ENCODE data around the gene SPEM2.

- TF ChIP-seq CTCF (conservative IDR thresholded peaks at IDR 0.05) (no peak), ZFX (IDR thresholded peaks at IDR 0.05) (no peak)
Observed at GRCh38 chr17:7475764-7476422, 50.5 kb downstream of the SPEM2 start.

All from C4-2B (cell line).